GM21619 (cell line): ENCODE data around the gene BRSK2.
"Not testable (repeated sequence)": the region's sequence is repeated elsewhere in the genome, so short reads cannot be mapped to it uniquely, and the experiment has no call there.

Experiments used
- ATAC-seq: cut with Tn5 transposase; IDR thresholded peaks from one replicate; pipeline ENCODE4 v1.9.1; 2021; ENCODE audit not compliant: unreplicated experiment

BRSK2 gene

DNA sequence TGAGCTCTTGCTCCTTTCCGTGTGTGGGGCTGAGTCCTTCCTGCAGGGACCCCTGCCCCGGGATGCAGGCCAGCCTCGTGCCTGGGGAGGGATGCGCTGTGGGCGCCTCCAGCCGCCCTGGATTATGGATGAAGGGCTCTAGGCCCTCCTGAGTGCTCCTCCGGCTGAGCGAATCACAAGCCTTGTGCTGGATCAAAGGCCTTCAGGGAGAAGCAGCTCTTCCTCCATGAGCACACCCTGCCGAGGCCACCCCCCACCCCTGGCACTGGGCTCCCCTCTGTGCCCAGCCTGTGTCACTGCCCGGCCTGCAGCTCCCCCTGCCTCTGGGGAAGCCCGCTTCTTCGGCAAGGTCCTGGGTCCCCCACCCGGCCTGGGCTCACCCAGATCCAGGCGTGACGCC is 43.8 kb downstream of the BRSK2 start:
- ATAC-seq = no peak

DNA sequence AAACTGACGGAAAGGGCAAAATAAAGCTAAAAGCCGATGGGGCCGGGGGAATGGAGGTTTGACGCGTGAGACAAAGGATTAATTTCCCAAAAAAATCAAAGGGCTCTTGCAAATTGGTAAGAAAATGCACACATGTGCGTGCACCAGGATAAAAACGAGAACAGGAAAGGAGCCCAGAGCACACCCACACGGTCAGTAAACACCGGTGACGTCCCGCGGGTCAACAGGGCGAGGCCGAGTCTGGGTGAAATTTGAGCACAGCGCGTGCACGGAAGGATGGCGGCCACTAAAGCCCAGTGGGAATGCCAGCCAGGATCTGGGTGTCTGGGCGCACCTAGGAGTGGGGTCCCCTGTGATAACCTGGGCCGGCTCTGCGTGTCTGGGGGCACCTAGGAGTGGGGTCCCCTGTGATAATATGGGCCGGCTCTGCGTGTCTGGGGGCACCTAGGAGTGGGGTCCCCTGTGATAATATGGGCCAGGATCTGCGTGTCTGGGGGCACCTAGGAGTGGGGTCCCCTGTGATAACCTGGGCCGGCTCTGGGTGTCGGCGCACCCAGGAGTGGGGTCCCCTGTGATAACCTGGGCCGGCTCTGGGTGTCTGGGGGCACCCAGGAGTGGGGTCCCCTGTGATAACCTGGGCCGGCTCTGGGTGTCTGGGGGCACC is 44.4 kb downstream of the BRSK2 start:
- no peak for ATAC-seq

DNA sequence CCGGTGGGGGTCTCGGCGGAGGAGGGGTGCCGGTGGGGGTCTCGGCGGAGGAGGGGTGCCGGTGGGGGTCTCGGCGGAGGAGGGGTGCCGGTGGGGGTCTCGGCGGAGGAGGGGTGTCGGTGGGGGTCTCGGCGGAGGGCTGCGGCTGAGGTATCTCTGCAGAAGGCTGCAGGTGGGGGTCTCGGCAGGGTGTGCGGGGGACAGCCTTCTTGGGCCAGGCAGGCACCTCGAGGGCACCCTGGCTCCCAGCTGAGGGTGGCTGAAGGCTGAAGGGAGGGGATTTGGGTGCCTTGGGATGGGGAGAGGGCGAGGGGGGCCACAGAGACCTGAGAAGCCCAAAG is 45.7 kb downstream of the BRSK2 start:
- not testable (repeated sequence) for ATAC-seq

DNA sequence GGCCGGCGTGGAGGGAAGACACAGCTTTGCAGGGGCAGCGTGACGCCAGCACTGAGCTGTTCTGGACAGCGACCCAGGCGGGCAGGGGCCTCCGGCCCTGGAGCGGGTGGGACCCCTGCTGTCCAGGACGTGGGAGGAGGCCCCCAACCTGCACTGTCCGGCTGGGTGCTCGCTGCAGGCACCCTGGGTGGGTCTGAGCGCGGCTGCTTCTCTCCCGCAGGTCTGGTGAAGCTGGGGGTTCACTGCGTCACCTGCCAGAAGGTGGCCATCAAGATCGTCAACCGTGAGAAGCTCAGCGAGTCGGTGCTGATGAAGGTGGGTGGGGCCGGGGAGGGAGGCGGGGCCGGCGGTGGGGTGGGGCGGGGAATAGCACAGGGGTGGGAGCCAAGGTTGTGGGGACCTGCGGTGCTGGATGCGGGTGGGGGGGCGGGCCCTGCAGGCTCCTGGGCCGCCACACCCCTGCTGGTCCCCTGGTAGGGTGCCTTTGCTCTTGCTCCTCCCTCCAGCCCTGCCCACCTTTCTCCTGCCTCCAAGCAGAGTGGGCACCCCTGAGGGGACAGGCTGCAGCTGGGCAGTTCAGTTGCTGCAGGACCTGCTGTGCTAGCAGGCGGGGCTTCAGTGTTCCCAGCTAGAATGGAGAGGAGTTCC is 46.2 kb downstream of the BRSK2 start:
- no peak for ATAC-seq

DNA sequence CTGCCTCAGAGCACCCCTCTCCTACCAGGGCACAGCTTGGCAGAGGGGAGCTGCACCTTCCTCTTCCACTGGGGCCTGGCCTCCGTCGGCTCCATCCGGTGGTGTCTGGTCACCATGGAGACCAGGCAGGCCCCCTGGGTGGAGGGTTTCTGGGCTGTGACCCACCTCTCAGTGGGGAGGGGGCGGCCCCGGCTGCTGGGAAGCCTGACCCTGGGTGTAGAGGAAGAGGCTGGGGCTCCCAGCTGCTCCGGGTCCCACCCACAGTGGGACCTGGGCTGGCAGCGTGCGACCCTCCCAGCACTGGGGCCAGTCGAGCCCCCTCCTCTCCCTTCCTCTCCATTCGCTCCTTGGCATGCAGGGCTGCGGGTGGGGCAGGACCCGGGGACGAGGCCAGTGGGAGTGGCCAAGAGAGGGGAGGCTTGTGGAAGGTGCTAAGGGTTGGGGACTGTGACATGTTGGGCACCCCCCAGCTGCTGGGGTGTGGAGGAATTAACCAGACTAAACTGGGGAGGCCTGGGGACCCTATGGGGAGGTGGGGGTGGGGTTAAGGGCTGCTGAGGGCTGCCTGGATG is 46.8 kb downstream of the BRSK2 start:
- ATAC-seq = no peak

DNA sequence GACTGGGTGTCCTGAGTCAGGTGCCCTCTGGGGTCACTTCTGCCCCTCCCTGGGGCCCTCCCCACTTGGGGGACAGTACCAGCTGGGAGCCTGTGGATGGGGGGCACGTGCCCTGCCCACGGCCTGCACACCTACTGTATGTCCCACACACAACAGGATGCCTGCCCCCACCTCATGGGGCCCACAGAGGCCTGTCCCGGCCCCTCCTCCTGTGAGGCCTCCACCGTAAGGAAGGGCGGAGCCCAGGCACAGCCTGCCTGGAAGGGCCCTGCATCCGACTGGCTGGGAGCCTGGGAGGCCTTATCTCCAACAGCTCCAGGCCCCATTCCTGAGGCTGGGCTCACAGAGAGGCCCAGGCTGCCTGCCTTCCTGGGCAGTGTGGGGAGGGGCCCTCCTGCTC is 47.8 kb downstream of the BRSK2 start:
- no peak for ATAC-seq

DNA sequence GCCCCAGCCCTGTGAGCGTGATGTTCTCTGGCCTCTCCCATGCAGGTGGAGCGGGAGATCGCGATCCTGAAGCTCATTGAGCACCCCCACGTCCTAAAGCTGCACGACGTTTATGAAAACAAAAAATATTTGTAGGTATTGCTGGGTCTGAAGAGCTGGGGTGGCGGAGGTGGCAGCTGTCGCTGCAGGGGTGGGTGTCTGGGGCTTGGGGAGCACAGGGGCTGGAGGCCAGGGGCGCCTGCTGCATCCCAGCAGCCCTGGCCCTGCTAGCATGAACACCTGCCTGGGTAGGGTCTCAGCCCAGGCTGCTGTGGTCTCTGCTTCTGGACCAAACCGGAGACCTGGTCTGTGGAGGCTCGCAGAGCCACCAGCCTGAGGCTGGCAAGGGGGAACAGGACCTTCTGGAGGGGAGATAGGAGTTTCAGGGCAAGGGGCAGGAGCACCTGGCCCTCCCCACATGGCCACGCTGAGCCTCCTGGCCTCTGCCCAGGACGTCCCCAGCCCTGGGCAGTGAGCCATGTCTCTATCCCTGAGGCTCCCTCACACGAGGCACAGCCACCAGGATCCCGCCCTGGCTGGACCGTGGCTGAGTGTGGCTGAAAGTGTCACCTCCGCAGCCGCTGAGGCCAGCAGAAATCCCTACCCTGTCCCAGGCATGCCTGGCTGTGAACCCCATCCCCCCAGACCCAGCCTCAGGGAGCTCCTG is 48.7 kb downstream of the BRSK2 start:
- ATAC-seq = no peak

DNA sequence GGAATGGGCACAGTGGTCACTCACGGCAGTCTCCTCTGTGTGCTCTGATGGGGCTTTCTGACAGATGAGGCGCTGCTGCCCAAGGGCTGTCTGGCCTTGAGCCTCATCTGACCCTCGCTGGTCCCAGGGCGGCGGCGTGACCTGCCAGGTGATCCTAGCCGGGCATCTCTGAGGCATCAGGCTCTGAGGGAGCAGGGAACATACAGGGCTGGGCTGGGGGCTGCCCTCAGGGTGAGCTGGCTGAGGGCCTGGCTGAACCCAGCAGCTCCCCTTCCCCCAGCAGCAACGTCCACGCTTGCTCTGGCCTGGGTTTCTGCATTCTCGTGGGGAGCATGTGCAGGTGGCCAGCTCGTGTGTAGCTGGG is 49.2 kb downstream of the BRSK2 start:
- no peak for ATAC-seq

DNA sequence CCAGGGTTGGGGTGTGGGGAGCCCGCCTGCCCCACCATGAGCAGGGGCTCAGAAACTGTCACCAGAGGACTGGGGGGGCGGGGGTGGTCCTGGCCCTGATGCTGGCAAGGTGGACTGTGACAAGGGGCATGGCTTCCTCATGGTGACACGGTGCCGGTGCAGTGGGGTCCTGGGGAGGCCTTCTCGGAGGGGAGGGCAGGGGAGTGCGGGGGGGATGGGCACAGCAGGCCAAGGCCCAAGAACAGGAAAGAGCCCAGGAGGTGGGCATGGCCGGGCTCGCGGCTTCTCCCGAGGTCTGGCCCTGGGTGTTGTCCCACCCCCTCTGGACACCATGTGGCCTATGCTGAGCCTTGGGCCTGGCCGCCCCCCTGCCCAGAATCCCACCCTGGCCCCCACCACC is 49.6 kb downstream of the BRSK2 start:
- ATAC-seq = no peak

DNA sequence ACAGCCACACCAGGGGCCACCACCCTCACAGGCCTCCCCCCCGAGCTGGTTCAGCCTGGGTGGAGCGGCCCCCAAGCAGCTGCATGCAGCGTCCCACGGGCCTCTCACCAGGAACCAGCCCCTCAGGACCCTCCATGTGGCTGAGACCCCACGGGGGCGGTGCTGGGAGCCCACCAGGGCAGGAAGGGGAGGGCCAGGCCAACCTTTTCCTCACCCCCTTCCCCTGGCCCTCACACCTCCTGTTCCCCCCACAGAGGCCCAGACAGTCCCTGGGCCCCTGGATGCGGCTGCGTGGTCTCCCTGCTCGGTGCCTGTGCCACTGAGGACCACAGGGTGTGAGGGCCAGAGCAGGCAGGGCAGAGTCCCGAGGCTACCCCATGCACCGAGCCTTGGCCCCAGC is 50.3 kb downstream of the BRSK2 start:
- ATAC-seq = no peak

DNA sequence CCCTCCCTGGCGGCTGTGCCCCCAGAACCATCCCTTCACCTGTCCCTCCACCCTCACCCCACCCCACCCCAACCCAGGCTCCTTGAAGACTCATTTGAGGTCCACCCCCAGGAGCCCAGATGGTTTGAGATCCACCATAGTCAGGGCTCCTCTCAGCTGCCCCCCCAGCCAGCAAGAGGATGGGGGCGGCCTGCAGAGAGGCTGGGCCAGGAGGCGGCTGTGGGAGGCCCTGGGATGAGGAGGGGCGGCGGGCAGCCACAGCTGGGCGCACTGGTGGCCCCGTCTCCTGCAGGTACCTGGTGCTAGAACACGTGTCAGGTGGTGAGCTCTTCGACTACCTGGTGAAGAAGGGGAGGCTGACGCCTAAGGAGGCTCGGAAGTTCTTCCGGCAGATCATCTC is 50.8 kb downstream of the BRSK2 start:
- no peak for ATAC-seq

DNA sequence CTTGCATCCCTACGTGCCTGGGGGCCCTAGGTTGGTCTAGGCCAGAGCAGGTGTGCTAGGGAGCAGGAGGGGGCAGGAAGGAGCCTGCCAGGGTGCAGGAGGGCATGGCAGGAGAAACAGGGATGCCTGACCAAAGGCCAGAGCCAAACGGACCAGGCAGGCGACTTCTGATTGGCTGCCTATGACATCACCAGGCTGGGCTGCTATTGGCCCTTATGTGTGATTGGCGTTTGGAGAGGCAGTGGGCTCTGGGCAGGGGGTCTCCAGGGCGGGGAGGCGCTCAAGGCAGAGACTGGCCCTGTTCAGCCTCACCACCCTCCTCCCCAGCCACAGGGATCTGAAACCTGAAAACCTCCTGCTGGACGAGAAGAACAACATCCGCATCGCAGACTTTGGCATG is 52.4 kb downstream of the BRSK2 start:
- ATAC-seq = no peak

DNA sequence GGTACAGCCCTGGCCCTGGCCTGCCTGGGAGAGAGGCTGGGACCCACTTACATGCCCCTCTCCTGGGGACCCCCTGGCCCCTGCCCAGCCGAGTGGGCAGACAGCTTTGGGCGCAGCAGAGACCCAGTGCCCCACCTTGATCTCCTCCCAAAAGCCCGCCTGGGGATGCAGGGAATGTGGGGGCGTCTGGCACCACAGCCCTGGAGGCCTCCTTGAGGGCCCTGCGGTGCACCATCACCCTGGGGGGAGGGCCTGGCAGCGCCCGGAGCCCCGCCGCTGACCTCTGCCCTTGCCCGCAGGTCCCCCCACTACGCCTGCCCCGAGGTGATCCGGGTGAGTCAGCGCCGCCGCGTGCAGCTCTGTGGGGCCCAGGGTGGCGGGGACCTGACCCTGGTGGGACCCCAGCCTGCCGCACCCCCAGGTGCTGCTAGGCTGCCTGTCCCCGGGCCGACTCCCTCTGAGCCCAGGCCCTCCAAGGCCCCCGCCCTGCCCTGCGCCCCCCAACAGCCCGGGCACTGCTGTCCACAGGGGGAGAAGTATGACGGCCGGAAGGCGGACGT is 53.2 kb downstream of the BRSK2 start:
- ATAC-seq = no peak

DNA sequence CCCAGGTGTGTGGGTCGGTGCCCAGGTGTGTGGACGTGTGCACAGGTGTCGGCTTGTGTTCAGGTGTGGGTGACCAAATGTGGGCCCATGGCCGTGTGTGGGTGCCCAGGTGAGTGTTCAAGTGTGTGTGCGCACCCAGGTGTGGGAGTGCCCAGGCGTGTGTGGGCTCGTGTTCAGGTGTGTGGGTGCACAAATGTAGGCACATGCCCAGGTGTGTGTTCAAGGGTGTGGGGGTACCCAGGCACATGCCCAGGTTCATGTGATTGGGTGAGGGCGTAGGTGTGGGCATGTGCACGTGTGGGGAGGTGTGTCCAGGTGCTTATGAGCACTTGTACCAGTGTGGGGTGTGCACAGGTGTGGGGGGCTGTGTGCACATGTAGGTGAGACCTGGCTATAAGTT is 54.0 kb downstream of the BRSK2 start:
- ATAC-seq = no peak

DNA sequence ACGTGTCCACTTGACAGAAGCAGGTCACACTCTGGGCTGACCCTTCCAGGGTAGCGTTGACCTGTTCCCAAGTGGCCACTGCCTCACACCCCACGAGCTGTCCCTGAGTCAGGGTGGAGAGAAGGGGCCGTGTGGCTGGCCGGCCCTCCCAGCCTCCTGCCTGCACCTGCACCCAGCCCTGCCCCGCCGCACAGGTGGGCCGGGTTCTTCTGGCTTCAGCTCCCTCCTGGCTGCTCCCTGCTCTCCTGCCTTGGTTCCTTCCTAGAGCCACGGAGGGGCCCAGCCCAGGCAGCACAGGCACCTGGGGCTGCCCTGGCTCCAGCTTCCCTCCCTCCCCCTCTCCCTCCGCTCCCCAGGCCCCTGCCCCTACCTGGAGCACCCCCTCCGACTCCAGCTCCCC is 54.6 kb downstream of the BRSK2 start:
- ATAC-seq = no peak

DNA sequence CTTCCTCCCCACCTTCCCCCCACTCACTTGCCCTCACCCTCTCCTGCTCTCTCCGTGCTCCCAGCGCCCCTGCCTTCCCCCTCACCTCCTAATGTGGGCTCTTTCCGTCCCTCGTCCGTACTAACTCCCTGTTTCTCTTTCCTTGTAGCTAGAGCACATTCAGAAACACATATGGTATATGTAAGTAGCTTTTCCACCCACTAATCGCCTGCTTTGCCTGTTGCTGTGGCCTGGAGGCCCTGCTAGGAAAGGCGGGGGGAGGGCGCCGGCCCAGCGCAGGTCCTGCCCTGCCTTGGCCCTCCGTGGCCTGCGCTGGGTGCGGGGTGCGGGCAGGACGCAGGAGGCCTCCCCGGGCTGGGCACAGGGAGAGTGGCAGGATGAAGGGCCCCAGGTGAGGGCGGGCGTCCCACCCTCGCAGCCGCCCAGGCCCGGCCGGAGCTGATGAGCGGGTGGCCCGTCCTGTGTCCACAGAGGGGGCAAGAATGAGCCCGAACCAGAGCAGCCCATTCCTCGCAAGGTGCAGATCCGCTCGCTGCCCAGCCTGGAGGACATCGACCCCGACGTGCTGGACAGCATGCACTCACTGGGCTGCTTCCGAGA is 55.2 kb downstream of the BRSK2 start:
- no peak for ATAC-seq

DNA sequence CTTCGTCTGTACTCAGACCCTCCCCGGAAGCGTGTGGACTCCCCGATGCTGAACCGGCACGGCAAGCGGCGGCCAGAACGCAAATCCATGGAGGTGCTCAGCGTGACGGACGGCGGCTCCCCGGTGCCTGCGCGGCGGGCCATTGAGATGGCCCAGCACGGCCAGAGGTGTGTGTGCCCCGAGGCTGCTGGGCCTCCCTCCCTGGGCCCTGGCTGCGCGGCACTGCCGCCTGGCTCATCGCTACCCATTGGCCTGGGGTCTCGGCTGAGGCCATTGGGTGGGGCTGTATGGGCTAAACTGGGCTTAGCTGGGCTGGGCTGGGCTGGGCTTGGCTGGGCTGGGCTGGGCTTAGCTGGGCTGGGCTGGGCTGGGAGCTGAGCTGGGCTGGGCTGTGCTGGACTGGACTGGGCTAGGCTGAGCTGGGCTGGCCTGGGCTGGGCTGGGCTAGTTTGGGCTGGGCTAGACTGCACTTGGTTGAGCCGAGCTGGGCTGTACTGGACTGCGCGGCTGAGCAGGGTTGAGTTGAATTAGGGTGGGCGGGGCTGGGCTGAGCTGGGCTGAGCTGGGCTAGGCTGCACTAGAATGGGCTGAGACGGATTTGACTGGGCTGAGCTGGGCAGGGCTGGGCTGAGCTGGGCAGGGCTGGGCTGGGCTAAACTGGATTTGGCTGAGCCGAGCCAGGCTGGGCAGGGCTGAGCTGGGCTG is 56.2 kb downstream of the BRSK2 start:
- ATAC-seq = no peak

DNA sequence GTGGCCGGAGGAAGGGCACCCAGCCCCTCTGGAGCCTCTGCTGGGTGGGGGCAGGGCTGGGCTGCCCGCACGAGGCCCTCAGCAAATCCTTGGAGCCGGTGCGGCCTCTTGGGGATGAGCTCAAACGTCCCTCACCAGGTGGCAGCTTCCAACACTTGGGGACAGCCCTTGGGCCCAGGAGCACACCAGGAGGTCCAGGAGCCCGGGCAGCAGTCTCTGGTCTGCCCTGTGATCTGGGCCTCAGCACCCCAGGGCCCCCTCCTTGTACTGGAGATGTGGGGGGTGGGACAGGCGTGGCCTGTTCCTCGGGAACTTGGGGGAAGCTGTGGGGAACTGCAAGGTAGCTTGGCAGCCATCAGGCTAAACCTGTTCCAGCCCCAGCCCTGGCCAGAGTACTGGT is 56.9 kb downstream of the BRSK2 start:
- ATAC-seq = no peak

DNA sequence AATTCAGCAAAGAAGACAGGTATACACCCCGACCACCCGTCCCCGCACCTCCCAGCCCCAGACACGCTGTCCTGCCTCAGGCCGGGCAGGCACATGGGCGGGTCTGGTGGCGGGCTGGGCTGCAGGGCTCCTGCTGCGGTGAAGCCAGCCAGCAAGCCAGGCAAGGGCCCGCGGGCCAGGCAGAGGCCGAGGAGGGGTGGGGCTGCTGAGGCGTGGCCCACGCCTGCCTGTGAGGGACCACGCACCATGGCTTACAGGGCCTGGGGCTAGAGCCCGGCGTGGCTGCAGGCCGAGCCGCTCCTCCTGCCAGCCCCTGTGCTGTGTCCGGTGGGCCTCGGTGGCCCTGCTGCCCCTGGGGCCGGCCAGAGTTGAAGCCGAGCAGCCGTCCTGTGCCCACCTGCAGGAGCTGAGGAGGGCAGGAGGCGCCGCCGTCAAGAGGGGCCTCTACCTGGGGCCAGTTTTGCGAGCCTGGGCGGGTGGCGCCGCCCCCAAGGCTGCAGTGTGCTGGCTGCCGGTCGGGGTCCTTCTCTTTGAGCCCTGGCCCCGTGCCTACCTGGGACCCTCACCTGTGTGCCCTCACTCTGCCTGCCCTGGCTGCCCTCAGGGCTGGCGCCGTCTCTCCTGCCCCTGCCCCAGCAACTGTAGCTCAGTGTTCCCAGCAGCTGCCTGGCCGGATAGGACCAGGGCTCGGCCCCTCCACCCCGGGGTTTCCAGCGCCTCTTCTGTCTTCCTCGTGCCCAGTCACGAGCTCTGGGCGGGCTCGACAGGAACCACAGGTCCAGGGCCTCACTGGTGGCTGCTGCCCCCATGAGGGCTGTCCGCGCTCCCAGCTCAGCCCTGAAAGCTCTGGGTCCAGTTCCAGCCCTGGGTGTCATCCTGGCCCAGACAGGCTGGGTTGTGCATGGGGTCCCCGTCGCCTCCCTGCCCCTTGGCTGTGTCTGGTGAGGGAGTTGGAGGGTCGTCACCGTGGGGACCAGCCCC is 58.4 kb downstream of the BRSK2 start:
- no peak for ATAC-seq

DNA sequence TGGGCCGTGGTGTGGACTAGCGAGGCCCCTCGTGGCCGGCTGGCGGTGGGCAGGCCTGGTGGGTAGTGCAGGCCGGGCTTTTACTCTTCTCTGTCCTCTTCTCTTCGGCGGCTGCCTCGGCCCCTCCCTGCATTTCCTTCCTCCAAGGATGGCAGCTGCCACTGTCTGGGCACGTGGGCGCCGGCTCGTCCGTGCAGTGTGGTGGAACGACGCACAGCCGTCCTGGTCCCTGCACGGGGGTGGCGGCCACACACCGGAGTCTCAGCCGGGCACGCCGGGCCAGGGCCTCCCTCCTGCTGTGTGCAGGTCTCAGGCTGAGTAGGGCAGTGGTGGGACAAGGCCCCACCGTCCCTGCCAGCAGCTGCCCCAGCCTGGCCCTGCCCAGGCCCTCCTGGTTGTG is 59.1 kb downstream of the BRSK2 start:
- ATAC-seq = no peak
